ENCODE data around the gene RAB34.

- TF ChIP-seq CTCF (conservative IDR thresholded peaks at IDR 0.05; ENCODE audit: low read depth, low read length) (no peak), EZH2 (IDR thresholded peaks at IDR 0.05; ENCODE audit: borderline replicate concordance, low read depth, low read length, poor library complexity, severe bottlenecking) (no peak)
These were observed 11.0 kb downstream of the RAB34 start for GRCh38 chr17:28706471-28707338.
